SK-N-SH treated with all-trans-retinoic acid at 6 μM for 48 hours (cell line): ENCODE data around the gene PROK1.

Experiments
- ATAC-seq: fragments of 200-7000 bp; cut with Tn5 transposase; 3 replicates; pipeline ENCODE4 v1.9.1; 2020; ENCODE audit warnings: mild to moderate bottlenecking, moderate library complexity
- ARNTL ChIP-seq: fragments of 450-650 bp; formaldehyde crosslinking; IDR thresholded peaks from 2 replicates; pipeline ENCODE4 v1.5.0; 2020; ENCODE audit warnings: low read depth, mild to moderate bottlenecking, moderate library complexity, borderline replicate concordance
- CSDC2 ChIP-seq: fragments of 250-450 bp; sonication (Bioruptor Pico); IDR thresholded peaks from 2 replicates; pipeline ENCODE4 v1.5.0; 2020; ENCODE audit warnings: mild to moderate bottlenecking, moderate library complexity
- CSRNP3 ChIP-seq: fragments of 250-450 bp; sonication (Bioruptor Pico); IDR thresholded peaks from 2 replicates; pipeline ENCODE4 v1.5.1; 2021; ENCODE audit warnings: mild to moderate bottlenecking, moderate library complexity
- ESRRG ChIP-seq: fragments of 250-450 bp; sonication (Bioruptor Pico); IDR thresholded peaks from 2 replicates; pipeline ENCODE4 v1.6.1; 2021; ENCODE audit warnings: mild to moderate bottlenecking
- GLIS3 ChIP-seq: fragments of 250-450 bp; sonication (Bioruptor Pico); IDR thresholded peaks from 2 replicates; pipeline ENCODE4 v1.5.0; 2020; ENCODE audit warnings: mild to moderate bottlenecking, moderate library complexity
- ISL1 ChIP-seq: fragments of 250-450 bp; sonication (Bioruptor Pico); IDR thresholded peaks from 2 replicates; pipeline ENCODE4 v2.1.2; 2022; ENCODE audit warnings: mild to moderate bottlenecking, moderate library complexity
- PATZ1 ChIP-seq: fragments of 250-450 bp; sonication (Bioruptor Pico); IDR thresholded peaks from 2 replicates; pipeline ENCODE4 v1.8.0; 2020; ENCODE audit warnings: mild to moderate bottlenecking, moderate library complexity, borderline replicate concordance
- PPARA ChIP-seq: fragments of 250-450 bp; sonication (Bioruptor Pico); IDR thresholded peaks from 2 replicates; pipeline ENCODE4 v1.5.0; 2020; ENCODE audit warnings: mild to moderate bottlenecking, borderline replicate concordance
- SNAI2 ChIP-seq: fragments of 250-450 bp; sonication (Bioruptor Pico); IDR thresholded peaks from 2 replicates; pipeline ENCODE4 v1.5.0; 2020; ENCODE audit warnings: mild to moderate bottlenecking, moderate library complexity
- TCF4 ChIP-seq: fragments of 250-450 bp; sonication (Bioruptor Pico); IDR thresholded peaks from 2 replicates; pipeline ENCODE4 v1.8.0; 2021; ENCODE audit warnings: mild to moderate bottlenecking, moderate library complexity, borderline replicate concordance
- TOX ChIP-seq: fragments of 250-450 bp; sonication (Bioruptor Pico); IDR thresholded peaks from 2 replicates; pipeline ENCODE4 v1.8.0; 2021; ENCODE audit warnings: mild to moderate bottlenecking, moderate library complexity, borderline replicate concordance
- ZC3H10 ChIP-seq: fragments of 250-450 bp; sonication (Bioruptor Pico); IDR thresholded peaks from 2 replicates; pipeline ENCODE4 v1.5.1; 2021; ENCODE audit warnings: mild to moderate bottlenecking, moderate library complexity
- ZFP3 ChIP-seq: fragments of 250-450 bp; sonication (Bioruptor Pico); IDR thresholded peaks from 2 replicates; pipeline ENCODE4 v1.5.0; 2020; ENCODE audit warnings: mild to moderate bottlenecking, moderate library complexity
- ZFP30 ChIP-seq: fragments of 450-650 bp; formaldehyde crosslinking; IDR thresholded peaks from 2 replicates; pipeline ENCODE4 v1.5.0; 2022; ENCODE audit warnings: mild to moderate bottlenecking, moderate library complexity
- ZNF70 ChIP-seq: fragments of 450-650 bp; formaldehyde crosslinking; IDR thresholded peaks from 2 replicates; pipeline ENCODE4 v1.5.0; 2020; ENCODE audit warnings: mild to moderate bottlenecking, moderate library complexity
- ZNF8 ChIP-seq: fragments of 450-650 bp; formaldehyde crosslinking; IDR thresholded peaks from 2 replicates; pipeline ENCODE4 v1.5.0; 2020; ENCODE audit warnings: mild to moderate bottlenecking, moderate library complexity
- TF ChIP-seq, protein P1 (sequence below): fragments of 250-450 bp; sonication (Bioruptor Pico); IDR thresholded peaks from 2 replicates; pipeline ENCODE4 v1.5.0; 2020; ENCODE audit warnings: mild to moderate bottlenecking, moderate library complexity
- TF ChIP-seq, protein P2 (sequence below): fragments of 250-450 bp; sonication (Bioruptor Pico); IDR thresholded peaks from 2 replicates; pipeline ENCODE4 v1.5.1; 2020; ENCODE audit warnings: low read depth, mild to moderate bottlenecking, moderate library complexity

PROK1 gene

DNA sequence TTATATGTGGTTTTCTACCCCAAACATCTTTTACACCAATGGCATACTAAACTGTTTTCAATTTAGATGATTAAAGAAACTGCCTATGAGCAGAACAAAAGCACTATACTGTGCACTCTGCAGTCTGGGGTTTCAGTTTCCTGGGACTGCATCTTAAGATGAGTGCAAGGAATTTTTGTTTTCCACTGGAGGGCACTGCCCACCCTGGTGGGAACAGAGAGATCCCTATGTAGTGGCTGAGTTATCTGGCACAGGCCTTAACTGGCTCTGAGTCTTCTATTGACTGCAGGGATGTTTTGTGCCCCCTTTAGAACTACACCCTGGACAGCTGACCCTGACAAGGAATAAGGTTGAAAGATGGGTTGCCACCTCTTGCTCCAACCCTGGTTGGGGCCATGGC is 12.0 kb downstream of the PROK1 start:
- TF ChIP-seq, protein P1, sequence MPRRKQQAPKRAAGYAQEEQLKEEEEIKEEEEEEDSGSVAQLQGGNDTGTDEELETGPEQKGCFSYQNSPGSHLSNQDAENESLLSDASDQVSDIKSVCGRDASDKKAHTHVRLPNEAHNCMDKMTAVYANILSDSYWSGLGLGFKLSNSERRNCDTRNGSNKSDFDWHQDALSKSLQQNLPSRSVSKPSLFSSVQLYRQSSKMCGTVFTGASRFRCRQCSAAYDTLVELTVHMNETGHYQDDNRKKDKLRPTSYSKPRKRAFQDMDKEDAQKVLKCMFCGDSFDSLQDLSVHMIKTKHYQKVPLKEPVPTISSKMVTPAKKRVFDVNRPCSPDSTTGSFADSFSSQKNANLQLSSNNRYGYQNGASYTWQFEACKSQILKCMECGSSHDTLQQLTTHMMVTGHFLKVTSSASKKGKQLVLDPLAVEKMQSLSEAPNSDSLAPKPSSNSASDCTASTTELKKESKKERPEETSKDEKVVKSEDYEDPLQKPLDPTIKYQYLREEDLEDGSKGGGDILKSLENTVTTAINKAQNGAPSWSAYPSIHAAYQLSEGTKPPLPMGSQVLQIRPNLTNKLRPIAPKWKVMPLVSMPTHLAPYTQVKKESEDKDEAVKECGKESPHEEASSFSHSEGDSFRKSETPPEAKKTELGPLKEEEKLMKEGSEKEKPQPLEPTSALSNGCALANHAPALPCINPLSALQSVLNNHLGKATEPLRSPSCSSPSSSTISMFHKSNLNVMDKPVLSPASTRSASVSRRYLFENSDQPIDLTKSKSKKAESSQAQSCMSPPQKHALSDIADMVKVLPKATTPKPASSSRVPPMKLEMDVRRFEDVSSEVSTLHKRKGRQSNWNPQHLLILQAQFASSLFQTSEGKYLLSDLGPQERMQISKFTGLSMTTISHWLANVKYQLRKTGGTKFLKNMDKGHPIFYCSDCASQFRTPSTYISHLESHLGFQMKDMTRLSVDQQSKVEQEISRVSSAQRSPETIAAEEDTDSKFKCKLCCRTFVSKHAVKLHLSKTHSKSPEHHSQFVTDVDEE (CRISPR knock-in tag), result no peak
- no peak for TF ChIP-seq ZNF8 (CRISPR knock-in tag)
- no peak for TF ChIP-seq ZFP30 (CRISPR knock-in tag)
- no peak for TF ChIP-seq ESRRG (CRISPR knock-in tag)
- no peak for TF ChIP-seq ZFP3
- TF ChIP-seq GLIS3 (CRISPR knock-in tag), result no peak
- TF ChIP-seq PATZ1, result no peak
- TF ChIP-seq, protein P2, sequence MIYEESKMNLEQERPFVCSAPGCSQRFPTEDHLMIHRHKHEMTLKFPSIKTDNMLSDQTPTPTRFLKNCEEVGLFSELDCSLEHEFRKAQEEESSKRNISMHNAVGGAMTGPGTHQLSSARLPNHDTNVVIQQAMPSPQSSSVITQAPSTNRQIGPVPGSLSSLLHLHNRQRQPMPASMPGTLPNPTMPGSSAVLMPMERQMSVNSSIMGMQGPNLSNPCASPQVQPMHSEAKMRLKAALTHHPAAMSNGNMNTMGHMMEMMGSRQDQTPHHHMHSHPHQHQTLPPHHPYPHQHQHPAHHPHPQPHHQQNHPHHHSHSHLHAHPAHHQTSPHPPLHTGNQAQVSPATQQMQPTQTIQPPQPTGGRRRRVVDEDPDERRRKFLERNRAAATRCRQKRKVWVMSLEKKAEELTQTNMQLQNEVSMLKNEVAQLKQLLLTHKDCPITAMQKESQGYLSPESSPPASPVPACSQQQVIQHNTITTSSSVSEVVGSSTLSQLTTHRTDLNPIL (CRISPR knock-in tag), result no peak
- TF ChIP-seq CSRNP3 (CRISPR knock-in tag), result no peak
- no peak for TF ChIP-seq CSDC2
- TF ChIP-seq PPARA (CRISPR knock-in tag), result no peak
- TF ChIP-seq ARNTL (CRISPR knock-in tag), result no peak
- no peak for TF ChIP-seq ZC3H10
- peak; percentile 32; the same call in 1 of the 3 replicates for ATAC-seq

GRCh38 chr1:110463725-110464124 is 12.8 kb downstream of the PROK1 start:
- no peak for ATAC-seq
- TF ChIP-seq ESRRG (CRISPR knock-in tag), result no peak
- TF ChIP-seq TCF4 (CRISPR knock-in tag), result no peak
- TF ChIP-seq ZNF70 (CRISPR knock-in tag), result no peak

- TF ChIP-seq ISL1 (CRISPR knock-in tag), result peak; percentile 45
- TF ChIP-seq, protein P2 (CRISPR knock-in tag), result no peak
- ATAC-seq, result peak; percentile 11; the same call in 1 of the 3 replicates
Observed at GRCh38 chr1:110464340-110464739, 13.4 kb downstream of the PROK1 start.

DNA sequence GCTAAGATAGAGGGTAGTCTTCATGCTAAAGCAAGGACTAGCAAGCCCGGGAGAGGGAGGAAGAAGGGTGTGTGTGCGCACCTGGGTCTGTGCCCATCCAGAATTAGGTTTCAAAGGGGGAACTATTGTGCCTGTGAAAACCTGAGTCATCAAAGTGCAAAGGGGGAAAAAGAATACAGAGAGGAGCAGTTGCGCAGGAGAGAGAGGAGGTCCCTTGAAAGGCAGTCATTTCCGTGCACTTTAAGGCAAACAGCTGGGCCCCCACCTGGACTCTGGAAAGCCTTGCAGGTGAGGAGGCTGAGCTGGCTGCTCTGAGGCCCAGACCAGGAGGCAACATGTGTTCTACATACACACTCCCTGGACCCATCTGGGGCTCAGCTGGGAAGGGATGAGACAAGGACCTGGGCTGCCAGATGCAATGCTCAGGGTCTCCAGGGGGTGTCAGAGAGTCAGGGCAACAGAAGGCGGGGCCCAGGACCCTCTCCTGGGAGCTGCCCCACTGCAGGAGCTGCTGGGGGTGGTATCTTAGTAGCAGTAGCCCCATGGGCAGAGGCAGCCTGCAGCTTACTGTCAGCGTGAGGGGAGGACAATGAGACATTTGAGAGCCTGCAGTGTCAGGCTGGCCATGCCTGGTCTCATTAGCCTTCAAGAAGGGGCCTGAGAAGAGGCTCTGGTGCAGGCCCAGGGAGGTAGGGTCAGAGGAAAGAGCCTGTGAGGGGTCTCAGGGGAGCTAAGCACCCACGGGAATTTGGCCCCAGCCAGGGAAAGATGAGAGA is 14.3 kb downstream of the PROK1 start:
- TF ChIP-seq SNAI2 (CRISPR knock-in tag) (no peak), CSRNP3 (CRISPR knock-in tag) (no peak), ESRRG (CRISPR knock-in tag) (no peak), TOX (CRISPR knock-in tag) (no peak), PATZ1 (no peak), TCF4 (CRISPR knock-in tag) (no peak), GLIS3 (CRISPR knock-in tag) (no peak)
- TF ChIP-seq, protein P1 (CRISPR knock-in tag), result no peak
- ATAC-seq, result no peak
